ENCODE data around the gene MEN1.

Gene MEN1

GRCh38 chr11:64833509-64833908, 23.2 kb upstream of the MEN1 start:
- TF ChIP-seq CTCF (IDR thresholded peaks at IDR 0.05; ENCODE audit: low read depth, low read length) = no peak
- DNase-seq (ENCODE audit: extremely low read depth, low read depth) = no peak

GRCh38 chr11:64833198-64833502, 22.8 kb upstream of the MEN1 start:
- TF ChIP-seq CTCF (IDR thresholded peaks at IDR 0.05; ENCODE audit: low read depth, low read length) = no peak
- no peak for DNase-seq (ENCODE audit: extremely low read depth, low read depth)

DNA sequence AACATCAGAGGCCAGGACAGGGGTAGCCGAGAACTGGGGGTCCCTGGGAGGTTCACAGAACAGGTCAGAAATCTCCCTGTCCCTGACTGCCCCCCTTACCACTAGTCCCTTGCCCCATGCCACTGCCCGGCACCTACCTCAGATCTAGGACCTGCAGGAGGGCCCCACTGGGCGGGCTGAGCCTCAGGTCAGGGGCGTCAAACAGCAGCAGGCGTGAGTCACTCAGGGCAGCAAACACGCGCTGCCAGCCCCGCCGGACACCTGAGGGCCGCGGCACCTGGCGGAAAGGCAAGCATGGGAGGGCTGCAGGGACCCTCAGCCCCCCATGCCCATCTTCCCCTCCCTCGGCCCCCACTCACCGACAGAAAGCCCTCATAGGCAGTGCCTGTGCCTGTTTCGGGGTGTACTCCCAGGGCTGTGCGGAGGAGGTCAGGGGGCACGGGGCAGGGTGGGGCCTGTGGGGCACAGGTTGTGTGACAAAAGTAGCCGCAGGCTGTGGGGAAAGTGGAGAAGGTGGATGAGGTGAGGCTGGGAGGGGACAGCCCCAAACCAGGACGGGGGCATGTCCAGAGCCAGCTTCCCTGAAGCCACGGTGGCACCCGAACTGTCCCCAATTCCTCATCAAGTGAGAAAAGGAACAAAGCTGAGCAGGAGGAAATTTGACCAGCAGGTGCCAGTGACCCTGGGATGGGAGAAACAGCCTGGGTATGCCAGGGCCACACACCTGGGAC, 22.3 kb upstream of the MEN1 start:
- no peak for TF ChIP-seq CTCF (IDR thresholded peaks at IDR 0.05; ENCODE audit: low read depth, low read length)
- DNase-seq (ENCODE audit: extremely low read depth, low read depth) = no peak

DNA sequence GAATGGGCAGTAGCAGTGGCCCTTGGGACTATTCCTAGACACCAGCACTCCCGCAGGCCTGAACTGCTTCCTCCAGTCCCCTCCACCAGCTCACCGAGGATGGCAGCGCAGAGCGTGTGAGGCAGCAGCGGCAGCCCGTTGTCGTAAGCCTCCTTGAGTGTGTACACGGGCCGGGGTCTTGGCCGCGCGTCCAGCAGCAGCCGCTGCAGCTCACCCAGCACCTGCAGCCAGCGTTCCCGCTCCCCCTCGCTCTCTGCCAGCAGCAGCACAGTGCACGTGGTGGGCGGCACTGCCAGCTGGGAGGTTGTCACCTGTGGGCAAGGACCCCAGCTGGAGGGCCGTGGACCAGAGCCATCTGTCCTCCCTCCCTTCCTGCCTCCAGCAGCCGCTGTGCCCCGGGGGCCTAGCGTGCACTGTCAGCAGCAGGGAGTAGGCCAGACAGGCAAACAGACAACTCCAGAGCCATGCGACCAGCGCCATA, 21.1 kb upstream of the MEN1 start:
- TF ChIP-seq CTCF (IDR thresholded peaks at IDR 0.05; ENCODE audit: low read depth, low read length) = no peak
- no peak for DNase-seq (ENCODE audit: extremely low read depth, low read depth)

DNA sequence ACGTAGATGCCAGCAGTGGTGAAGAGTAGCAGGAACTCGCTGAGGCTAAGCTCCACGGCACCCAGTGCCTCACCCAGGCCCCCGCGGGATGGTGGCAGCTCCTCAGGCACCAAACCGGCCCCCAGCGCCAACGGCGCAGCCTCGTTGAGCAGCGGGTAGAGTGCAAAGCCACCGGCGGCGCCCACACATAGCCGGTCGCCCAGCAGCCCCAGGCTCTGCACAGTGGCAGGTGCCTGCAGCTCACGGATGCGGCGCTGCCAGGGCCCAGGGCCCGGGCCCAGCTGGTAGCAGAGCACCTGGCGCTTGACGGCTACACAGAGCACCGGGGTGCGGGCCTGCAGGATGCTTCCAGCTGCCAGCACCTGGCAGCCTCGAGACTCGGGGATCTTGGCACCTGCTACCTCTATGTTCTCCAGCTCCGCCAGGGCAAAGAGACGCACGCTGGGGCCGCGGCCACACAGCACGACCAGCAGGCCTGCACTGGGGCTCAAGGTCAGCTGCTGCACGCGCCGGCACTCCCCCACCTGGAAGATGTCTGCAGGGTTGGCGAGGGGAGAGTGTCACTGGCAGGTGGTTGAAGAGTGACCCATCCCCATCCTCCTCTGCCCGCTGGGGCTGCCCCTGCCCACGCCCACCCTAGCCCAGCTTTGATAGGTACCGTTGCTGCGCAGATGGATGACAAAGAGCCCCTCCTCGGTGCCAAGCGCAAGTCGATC, 19.3 kb upstream of the MEN1 start:
- no peak for TF ChIP-seq CTCF (IDR thresholded peaks at IDR 0.05; ENCODE audit: low read depth, low read length)
- DNase-seq (ENCODE audit: extremely low read depth, low read depth) = no peak

DNA sequence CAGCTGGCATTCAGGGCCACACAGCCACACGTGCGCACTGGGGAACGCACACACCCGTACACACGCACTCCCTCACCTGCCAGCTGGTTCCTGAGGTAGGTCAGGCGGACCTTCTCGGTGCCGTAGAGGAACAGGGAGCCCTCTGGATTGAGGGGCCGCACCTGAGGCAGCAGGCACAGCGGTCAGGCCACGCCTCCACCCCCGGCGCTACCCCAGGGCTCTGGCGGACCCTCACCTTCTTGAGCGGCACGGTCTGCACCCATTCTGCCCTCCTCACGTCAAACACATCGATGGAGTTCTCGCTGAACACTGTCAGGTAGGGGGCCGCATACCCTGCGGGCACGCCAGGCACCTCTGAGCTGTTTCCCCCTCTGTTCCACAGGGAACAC, 17.1 kb upstream of the MEN1 start:
- TF ChIP-seq CTCF (IDR thresholded peaks at IDR 0.05; ENCODE audit: low read depth, low read length) = no peak

More for the DNA sequence above, 17.1 kb upstream of the MEN1 start:
- DNase-seq (ENCODE audit: extremely low read depth, low read depth) = no peak
